ENCODE measurements around the gene BCO1.

BCO1 gene

GRCh38 chr16:81318711-81319110, 80.2 kb downstream of the BCO1 start:
- DNase-seq (ENCODE audit: low spot score), result no peak

GRCh38 chr16:81319221-81319912, 80.9 kb downstream of the BCO1 start:
- DNase-seq (ENCODE audit: low spot score), result no peak

GRCh38 chr16:81321039-81321438, 82.5 kb downstream of the BCO1 start:
- no peak for DNase-seq (ENCODE audit: low spot score)

- DNase-seq (ENCODE audit: low spot score), result no peak
These were observed 83.0 kb downstream of the BCO1 start for GRCh38 chr16:81321536-81321935.

DNA sequence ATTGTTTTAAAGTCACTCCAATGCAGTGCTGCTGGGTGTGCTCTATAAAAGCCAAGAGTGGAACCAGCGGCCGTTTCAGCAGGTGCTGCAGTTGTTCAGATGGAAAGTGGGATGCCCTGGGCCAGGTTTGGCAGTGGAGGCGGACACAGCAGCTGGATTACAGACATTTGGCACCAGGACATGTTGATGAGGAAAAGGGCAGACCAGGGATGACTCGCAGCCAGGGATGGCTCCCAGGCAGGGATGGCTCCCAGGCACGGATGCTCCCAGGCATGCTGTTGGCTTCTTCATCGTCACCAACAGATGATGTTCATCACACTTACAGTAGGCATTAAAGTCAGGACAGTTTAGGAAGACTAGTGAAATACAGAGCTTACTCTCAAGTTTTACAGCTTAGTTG, 86.3 kb downstream of the BCO1 start:
- no peak for DNase-seq (ENCODE audit: low spot score)

GRCh38 chr16:81327011-81327410, 88.5 kb downstream of the BCO1 start:
- DNase-seq (ENCODE audit: low spot score), result peak; percentile 61

DNA sequence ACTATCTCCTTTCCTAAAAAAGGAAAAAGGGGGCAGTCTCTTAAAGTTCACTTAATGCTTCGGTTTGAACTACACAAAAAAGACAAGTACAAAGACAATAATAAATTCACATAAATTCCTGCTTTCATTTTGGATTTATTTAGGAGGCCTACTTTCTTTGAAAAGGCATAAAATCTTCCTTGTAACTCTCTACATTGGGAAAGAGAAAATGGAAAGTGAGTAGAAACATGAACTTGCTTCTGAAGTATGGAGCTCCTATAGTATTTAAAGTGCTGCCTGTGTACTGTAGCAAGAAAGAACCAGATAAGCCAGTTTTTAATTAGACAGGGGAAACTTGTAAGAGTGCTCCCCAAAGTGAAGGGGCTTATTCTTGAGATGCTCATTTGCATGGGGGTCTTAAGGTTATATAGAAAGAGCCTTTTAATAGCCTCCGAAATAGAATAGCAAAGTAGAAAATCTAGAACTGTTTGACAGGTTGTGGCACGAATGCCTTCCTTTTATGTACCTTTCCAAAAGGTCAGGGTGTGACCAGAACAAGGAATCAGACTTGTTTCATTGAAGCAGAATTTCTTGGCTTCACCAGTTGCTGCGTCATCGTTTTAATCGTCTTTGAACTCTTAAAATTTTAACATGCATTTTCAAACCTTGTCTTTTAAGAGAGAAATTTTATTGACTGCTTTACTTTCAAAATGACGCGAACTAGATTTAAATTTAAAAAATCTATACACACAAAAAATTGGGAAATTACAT, 89.1 kb downstream of the BCO1 start:
- DNase-seq (ENCODE audit: low spot score), result no peak

DNA sequence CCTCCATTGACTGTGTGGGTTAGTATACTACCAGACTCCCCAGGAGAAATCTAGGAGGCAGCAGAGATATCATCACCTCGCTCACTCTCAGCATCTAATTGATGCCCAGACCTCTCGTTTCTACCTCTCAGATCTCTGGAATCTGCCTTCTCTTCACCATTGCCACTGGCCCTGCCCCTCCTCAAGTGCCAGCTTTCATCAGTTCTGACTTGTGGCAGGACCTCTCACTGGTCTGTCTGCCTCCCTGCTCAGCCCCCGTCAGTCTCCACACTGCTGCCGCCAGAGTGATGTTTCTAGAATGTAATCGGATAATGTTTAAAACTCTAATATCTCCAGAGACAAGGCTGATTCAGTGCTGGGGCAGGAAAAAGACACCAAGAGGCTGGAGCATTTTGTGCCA, 91.5 kb downstream of the BCO1 start:
- no peak for DNase-seq (ENCODE audit: low spot score)

DNA sequence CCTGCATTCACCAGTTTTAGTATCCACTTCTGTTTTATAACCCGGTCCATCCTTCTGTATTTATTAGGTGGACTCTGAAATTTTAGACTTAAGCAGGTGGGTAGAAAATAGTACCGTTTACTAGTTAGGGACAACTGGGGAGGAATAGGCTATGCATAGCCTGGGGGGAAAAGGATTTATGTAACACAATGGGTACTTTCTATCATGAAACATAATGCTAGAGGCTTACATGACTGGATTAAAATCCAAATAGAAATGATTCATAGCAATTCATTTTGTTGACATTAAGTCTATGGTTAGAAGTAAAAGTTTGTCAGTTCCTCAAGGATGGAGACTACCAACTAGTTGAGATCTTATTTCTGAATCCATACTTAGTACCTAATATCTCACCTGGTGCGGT, 94.9 kb downstream of the BCO1 start:
- no peak for DNase-seq (ENCODE audit: low spot score)

GRCh38 chr16:81335669-81336068, 97.2 kb downstream of the BCO1 start:
- no peak for DNase-seq (ENCODE audit: low spot score)

GRCh38 chr16:81337097-81337496, 98.6 kb downstream of the BCO1 start:
- DNase-seq (ENCODE audit: low spot score), result no peak

All from globus pallidus (tissue), 1 donor.